Neuronal stem cell (in vitro differentiated cells): ENCODE results near the gene METTL8.

Experiments used
- DNase-seq: peaks from one replicate; pipeline ENCODE4 v3.0.0-alpha.2; 2013; ENCODE audit warnings: low spot score
- H2AFZ ChIP-seq: one replicate; pipeline ENCODE4 v1.6.1; 2013; ENCODE audit warnings: mild to moderate bottlenecking, low read length, inconsistent platforms
- H2AK5ac ChIP-seq: 2 replicates; pipeline ENCODE4 v1.6.1; 2013; ENCODE audit warnings: low read depth, mild to moderate bottlenecking, inconsistent platforms, low read length, moderate library complexity, mixed read lengths
- H2BK120ac ChIP-seq: 2 replicates; pipeline ENCODE4 v1.6.1; 2013; ENCODE audit warnings: low read depth, mild to moderate bottlenecking, inconsistent platforms, low read length, moderate library complexity, mixed read lengths
- H2BK12ac ChIP-seq: one replicate; pipeline ENCODE4 v1.6.1; 2013; ENCODE audit warnings: low read length, inconsistent platforms
- H2BK15ac ChIP-seq: 2 replicates; pipeline ENCODE4 v1.6.1; 2013; ENCODE audit warnings: mild to moderate bottlenecking, low read length, inconsistent platforms, mixed read lengths
- H2BK5ac ChIP-seq: one replicate; pipeline ENCODE4 v1.6.1; 2013; ENCODE audit warnings: inconsistent platforms, mild to moderate bottlenecking, low read length, moderate library complexity
- H3K14ac ChIP-seq: one replicate; pipeline ENCODE4 v1.6.1; 2013; ENCODE audit warnings: low read length, inconsistent platforms
- H3K18ac ChIP-seq: 2 replicates; pipeline ENCODE4 v1.6.1; 2013; ENCODE audit warnings: low read length, inconsistent platforms
- H3K23ac ChIP-seq: 2 replicates; pipeline ENCODE4 v1.6.1; 2013; ENCODE audit warnings: low read depth, mild to moderate bottlenecking, mixed read lengths, low read length, inconsistent platforms; ENCODE audit not compliant: poor library complexity
- H3K27ac ChIP-seq: replicated peaks from 3 replicates; pipeline ENCODE4 v1.5.1; 2013; ENCODE audit warnings: low read length, inconsistent platforms
- H3K27me3 ChIP-seq, 3 experiments: 2 replicates each; pipeline ENCODE4 v1.6.1; 2013; ENCODE audit warnings: low read length in 3 of 3, mild to moderate bottlenecking in 2 of 3, inconsistent platforms in 1 of 3, low read depth in 1 of 3, mixed read lengths in 1 of 3, moderate library complexity in 1 of 3; ENCODE audit not compliant: control insufficient read depth in 3 of 3, insufficient read depth in 3 of 3
- H3K36me3 ChIP-seq, 2 donors: replicated peaks in 1 of 2; 2 replicates each; pipeline ENCODE4 v1.6.1; 2013; ENCODE audit warnings: low read length in 2 of 2; ENCODE audit not compliant: control insufficient read depth in 2 of 2, insufficient read depth in 2 of 2
- H3K4ac ChIP-seq: 2 replicates; pipeline ENCODE4 v1.6.1; 2013; ENCODE audit warnings: inconsistent platforms, mild to moderate bottlenecking, low read length, moderate library complexity
- H3K4me1 ChIP-seq, 2 donors: 1 replicate in 1 of 2; 2 replicates in 1 of 2; pipeline ENCODE4 v1.6.1; 2013; ENCODE audit warnings: low read length in 2 of 2, low read depth in 1 of 2; ENCODE audit not compliant: control insufficient read depth in 2 of 2, insufficient read depth in 1 of 2
- H3K4me2 ChIP-seq: one replicate; pipeline ENCODE4 v1.6.1; 2013; ENCODE audit warnings: mild to moderate bottlenecking, low read length, inconsistent platforms; ENCODE audit not compliant: insufficient read depth, poor library complexity, severe bottlenecking
- H3K4me3 ChIP-seq, 2 donors: 2 replicates each; pipeline ENCODE4 v1.5.1; 2013; ENCODE audit warnings: low read length in 2 of 2, mild to moderate bottlenecking in 2 of 2, inconsistent platforms in 1 of 2, moderate library complexity in 1 of 2
- H3K79me1 ChIP-seq: one replicate; pipeline ENCODE4 v1.6.1; 2013; ENCODE audit warnings: low read depth, mild to moderate bottlenecking, inconsistent platforms, low read length, moderate library complexity
- H3K9ac ChIP-seq: one replicate; pipeline ENCODE4 v1.6.1; 2013; ENCODE audit warnings: mild to moderate bottlenecking, low read depth, low read length, inconsistent platforms; ENCODE audit not compliant: poor library complexity
- H3K9me3 ChIP-seq, 2 donors: replicated peaks in 1 of 2; 2 replicates each; pipeline versions ENCODE3 to v1.6.1; 2013; ENCODE audit warnings: low read length in 2 of 2, mild to moderate bottlenecking in 2 of 2, inconsistent platforms in 1 of 2, low read depth in 1 of 2, mixed read lengths in 1 of 2, moderate library complexity in 1 of 2; ENCODE audit not compliant: control insufficient read depth in 2 of 2, insufficient read depth in 1 of 2
- H4K8ac ChIP-seq: one replicate; pipeline ENCODE4 v1.6.1; 2013; ENCODE audit warnings: low read depth, mild to moderate bottlenecking, inconsistent platforms, low read length, moderate library complexity
- H4K91ac ChIP-seq: one replicate; pipeline ENCODE4 v1.6.1; 2013; ENCODE audit warnings: low read length, low read depth, mild to moderate bottlenecking, inconsistent platforms; ENCODE audit not compliant: poor library complexity
- WGBS, 2 donors: extraction: QIAGEN DNeasy Blood & Tissue Kit; methylation state at CpG; one replicate each; pipeline ENCODE4 v1.1.7; 2013; ENCODE audit warnings: missing lambda C conversion rate in 2 of 2, mixed read lengths in 1 of 2; ENCODE audit not compliant: insufficient read length in 2 of 2, insufficient replicate concordance in 1 of 2; ENCODE audit errors: extremely low coverage in 2 of 2; 5-methylcytosine and 5-hydroxymethylcytosine counted together

METTL8 gene

GRCh38 chr2:171271386-171271785, 162.4 kb downstream of the METTL8 start:
- peaks cover 4 to 8% of the 10 kb centered on the region in 2 donors for H3K4me1 ChIP-seq
- H2BK120ac ChIP-seq: no peak overlapping the region
- no peak overlapping the region for H2AFZ ChIP-seq
- no peak overlapping the region for H2BK5ac ChIP-seq
- H3K27ac ChIP-seq: no peak overlapping the region
- no CpG with 5 or more reads among the region's 1 CpG for WGBS, 2 donors
- H2BK15ac ChIP-seq: no peak overlapping the region
- H3K4me2 ChIP-seq: no peak overlapping the region
- H3K9ac ChIP-seq: no peak overlapping the region
- H2AK5ac ChIP-seq: no peak overlapping the region
- H3K14ac ChIP-seq: no peak overlapping the region
- H4K8ac ChIP-seq: no peak overlapping the region
- DNase-seq: no peak
- H3K18ac ChIP-seq: no peak overlapping the region
- no peak overlapping the region for H2BK12ac ChIP-seq
- no peaks in the 10 kb centered on the region for H3K79me1 ChIP-seq
- no peak overlapping the region for H3K4ac ChIP-seq
- H3K36me3 ChIP-seq: no peaks in the 10 kb centered on the region
- H3K9me3 ChIP-seq: no peaks in the 10 kb centered on the region
- peaks cover 0 to 4% (median 3%) of the 10 kb centered on the region in 3 experiments for H3K27me3 ChIP-seq
- no peak overlapping the region for H4K91ac ChIP-seq
- no peak overlapping the region for H3K4me3 ChIP-seq
- no peak overlapping the region for H3K23ac ChIP-seq

GRCh38 chr2:171267855-171268629, 165.7 kb downstream of the METTL8 start:
- Histone ChIP-seq H3K27ac (no peak overlapping the region), H2BK120ac (no peak overlapping the region), H2BK5ac (no peak overlapping the region), H3K4me2 (no peak overlapping the region), H3K27me3 (peaks cover 0 to 4% (median 4%) of the 10 kb centered on the region in 3 experiments), H4K8ac (no peak overlapping the region), H3K14ac (no peak overlapping the region), H2BK15ac (no peak overlapping the region), H2AK5ac (no peak overlapping the region), H2AFZ (no peak overlapping the region), H3K23ac (no peak overlapping the region), H2BK12ac (no peak overlapping the region), H3K36me3 (no peaks in the 10 kb centered on the region), H3K9ac (no peak overlapping the region), H3K4ac (no peak overlapping the region), H3K18ac (no peak overlapping the region), H4K91ac (no peak overlapping the region), H3K9me3 (no peaks in the 10 kb centered on the region), H3K79me1 (no peaks in the 10 kb centered on the region), H3K4me3 (no peak overlapping the region), H3K4me1 (peaks cover 4 to 8% of the 10 kb centered on the region in 2 donors)
- WGBS, 2 donors: no CpG with 5 or more reads among the region's 4 CpGs
- DNase-seq: no peak
